GM23338 (cell line): ENCODE measurements around the gene RUNDC3A. TPM values are rescaled to one million over a fixed set of nuclear protein-coding genes. Genes with fewer than 3 reads are reported as not detected.

ENCODE experiments used
- ATAC-seq: fragments of 200-7000 bp; cut with Tn5 transposase; 3 replicates; pipeline ENCODE4 v1.9.1; 2020
- DNase-seq: peaks from one replicate; pipeline ENCODE4 v3.0.0-alpha.2; 2015; ENCODE audit warnings: low spot score
- H2AFZ ChIP-seq: fragments of 200-600 bp; sonication (generic); 2 replicates; pipeline ENCODE4 v1.8.0; 2016; ENCODE audit warnings: antibody characterized with exemption, mild to moderate bottlenecking, moderate library complexity
- H3F3A ChIP-seq: fragments of 200-600 bp; sonication (generic); replicated peaks from 2 replicates; pipeline ENCODE4 v1.8.0; 2017; ENCODE audit warnings: antibody characterized with exemption, mixed run types, low read depth
- H3K27ac ChIP-seq: fragments of 200-600 bp; sonication (generic); 2 replicates; pipeline ENCODE4 v1.6.1; 2016; ENCODE audit warnings: low read depth
- H3K27me3 ChIP-seq: fragments of 200-600 bp; sonication (generic); 2 replicates; pipeline ENCODE4 v1.8.0; 2016; ENCODE audit warnings: mild to moderate bottlenecking, mixed run types, moderate library complexity; ENCODE audit not compliant: insufficient read depth
- H3K36me3 ChIP-seq: fragments of 200-600 bp; sonication (generic); 2 replicates; pipeline ENCODE4 v1.8.0; 2016; ENCODE audit warnings: mild to moderate bottlenecking; ENCODE audit not compliant: insufficient read depth
- H3K4me1 ChIP-seq: fragments of 200-600 bp; sonication (generic); 2 replicates; pipeline ENCODE4 v1.8.0; 2016; ENCODE audit warnings: mild to moderate bottlenecking, moderate library complexity; ENCODE audit not compliant: insufficient read depth
- H3K4me2 ChIP-seq: fragments of 200-600 bp; sonication (generic); 2 replicates; pipeline ENCODE4 v1.7.1; 2017; ENCODE audit warnings: mixed run types
- H3K4me3 ChIP-seq: fragments of 200-600 bp; sonication (generic); 2 replicates; pipeline ENCODE4 v1.6.1; 2016; ENCODE audit warnings: mixed run types
- H3K79me2 ChIP-seq: fragments of 200-600 bp; sonication (generic); replicated peaks from 2 replicates; pipeline ENCODE4 v1.8.0; 2017; ENCODE audit warnings: mild to moderate bottlenecking; ENCODE audit not compliant: insufficient read depth
- H3K9me2 ChIP-seq: fragments of 200-600 bp; sonication (generic); 2 replicates; pipeline ENCODE4 v1.8.0; 2017; ENCODE audit not compliant: insufficient read depth
- H4K20me1 ChIP-seq: fragments of 200-600 bp; sonication (generic); replicated peaks from 2 replicates; pipeline ENCODE4 v1.8.0; 2017; ENCODE audit warnings: mild to moderate bottlenecking; ENCODE audit not compliant: insufficient read depth
- H3K27ac Mint-ChIP-seq: 2 replicates; pipeline ENCODE4 v1.8.0; 2020; ENCODE audit warnings: inconsistent platforms, mild to moderate bottlenecking, moderate library complexity, mixed read lengths
- H3K27me3 Mint-ChIP-seq: 3 replicates; pipeline ENCODE4 v1.8.0; 2022; ENCODE audit warnings: low read depth, mild to moderate bottlenecking, moderate library complexity, mixed read lengths, inconsistent platforms; ENCODE audit not compliant: insufficient read depth, poor library complexity
- H3K36me3 Mint-ChIP-seq: 3 replicates; pipeline ENCODE4 v1.8.0; 2021; ENCODE audit warnings: low read depth, mild to moderate bottlenecking, inconsistent platforms, moderate library complexity, mixed read lengths
- H3K4me1 Mint-ChIP-seq: 3 replicates; pipeline ENCODE4 v1.8.0; 2020; ENCODE audit warnings: mild to moderate bottlenecking, inconsistent platforms, mixed read lengths
- H3K4me3 Mint-ChIP-seq: 3 replicates; pipeline ENCODE4 v1.8.0; 2021; ENCODE audit warnings: moderate library complexity, mild to moderate bottlenecking, inconsistent platforms, mixed read lengths
- H3K9me3 Mint-ChIP-seq: 3 replicates; pipeline ENCODE4 v1.8.0; 2020; ENCODE audit warnings: moderate library complexity, mild to moderate bottlenecking, inconsistent platforms, mixed read lengths
- CREB1 ChIP-seq: fragments of 250-450 bp; sonication (Bioruptor Pico); IDR thresholded peaks from 2 replicates; pipeline ENCODE4 v1.5.0; 2020; ENCODE audit warnings: low read depth, mild to moderate bottlenecking, moderate library complexity
- EZH2 ChIP-seq: fragments of 200-600 bp; sonication (generic); IDR thresholded peaks from one replicate; pipeline ENCODE4 v1.8.0; 2017; ENCODE audit warnings: antibody characterized with exemption, mild to moderate bottlenecking, low read depth; ENCODE audit not compliant: unreplicated experiment
- EZH2phosphoT487 ChIP-seq: fragments of 200-600 bp; sonication (generic); IDR thresholded peaks from one replicate; pipeline ENCODE4 v1.8.1; 2018; ENCODE audit warnings: antibody characterized with exemption; ENCODE audit not compliant: unreplicated experiment
- JUNB ChIP-seq: IDR thresholded peaks from one replicate; pipeline ENCODE4 v1.6.1; 2016; ENCODE audit warnings: antibody characterized with exemption; ENCODE audit not compliant: unreplicated experiment
- NANOG ChIP-seq: IDR thresholded peaks from 2 replicates; pipeline ENCODE4 v1.6.1; 2016; ENCODE audit warnings: antibody characterized with exemption, borderline replicate concordance
- POLR2AphosphoS5 ChIP-seq: IDR thresholded peaks from 2 replicates; pipeline ENCODE4 v1.6.1; 2016; ENCODE audit warnings: antibody characterized with exemption, low read depth
- STAT1 ChIP-seq: IDR thresholded peaks from one replicate; pipeline ENCODE4 v1.6.1; 2016; ENCODE audit warnings: antibody characterized with exemption; ENCODE audit not compliant: unreplicated experiment
- ZNF114 ChIP-seq: fragments of 250-450 bp; sonication (Bioruptor Pico); IDR thresholded peaks from 2 replicates; pipeline ENCODE4 v1.5.0; 2020; ENCODE audit warnings: mild to moderate bottlenecking, moderate library complexity
- ZNF331 ChIP-seq: fragments of 250-450 bp; sonication (Bioruptor Pico); IDR thresholded peaks from 2 replicates; pipeline ENCODE4 v1.5.0; 2020; ENCODE audit warnings: low read depth, mild to moderate bottlenecking, moderate library complexity
- polyA plus RNA-seq: library from polyadenylated mRNA; unstranded; fragments of >200 nt; fragmentation: Nextera tagmentation; extraction: Ambion mirVana; gene quantifications from 2 replicates; pipeline ENCODE4 v1.2.1, GENCODE V29; 2016
- total RNA-seq: library from RNA; depleted of rRNA; stranded (reverse); fragments of >200 nt; shearing (Covaris generic); gene quantifications from 2 replicates; pipeline ENCODE4 v1.2.3, GENCODE V29; 2014
- TF ChIP-seq, protein P1 (sequence below): IDR thresholded peaks from one replicate; pipeline ENCODE4 v1.6.1; 2018; ENCODE audit warnings: antibody characterized with exemption; ENCODE audit not compliant: unreplicated experiment
- TF ChIP-seq, protein P2 (sequence below), 2 experiments: fragments of 200-600 bp in 1 of 2; sonication (generic) in 1 of 2; conservative IDR thresholded peaks; 2 replicates each; pipeline versions ENCODE4 v1.5.1 to v1.6.1; 2016 to 2017; ENCODE audit warnings: antibody characterized with exemption in 2 of 2, low read depth in 2 of 2, mild to moderate bottlenecking in 2 of 2, moderate library complexity in 1 of 2
- TF ChIP-seq, protein P3 (sequence below): IDR thresholded peaks from 2 replicates; pipeline ENCODE4 v1.6.1; 2016; ENCODE audit warnings: antibody characterized with exemption
- TF ChIP-seq, protein P4 (sequence below): fragments of 250-450 bp; sonication (Bioruptor Pico); IDR thresholded peaks from 2 replicates; pipeline ENCODE4 v1.5.0; 2020; ENCODE audit warnings: mild to moderate bottlenecking, moderate library complexity

The RUNDC3A gene
- total and polyA plus RNA-seq, 2 experiments from 2014 or later, result 3.7 to 5.5 TPM

DNA sequence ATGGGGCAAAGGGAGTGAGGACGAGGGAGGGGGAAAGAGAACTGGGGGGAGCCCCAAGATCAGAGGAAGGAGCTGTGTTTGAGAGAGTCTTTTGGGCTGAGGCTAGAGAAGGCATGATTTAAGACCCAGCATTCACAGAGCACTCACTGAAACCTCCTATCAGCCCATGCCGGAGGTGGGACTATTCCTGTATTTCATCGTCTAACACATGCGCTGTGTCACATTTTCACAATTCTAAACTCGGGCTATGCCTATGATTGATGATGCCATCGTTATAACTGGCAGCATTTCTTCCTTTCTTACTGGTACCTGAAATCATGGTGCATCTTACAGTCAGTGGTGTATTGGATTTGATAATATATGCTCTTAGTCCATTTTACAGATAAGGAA lies 51.7 kb downstream of the RUNDC3A start:
- H4K20me1 ChIP-seq, result peaks cover 19% of the 10 kb centered on the region
- peaks cover under 1% of the 10 kb centered on the region; the same call in 1 of the 3 replicates for H3K9me3 Mint-ChIP-seq
- TF ChIP-seq EZH2phosphoT487, result no peak
- TF ChIP-seq, protein P1, sequence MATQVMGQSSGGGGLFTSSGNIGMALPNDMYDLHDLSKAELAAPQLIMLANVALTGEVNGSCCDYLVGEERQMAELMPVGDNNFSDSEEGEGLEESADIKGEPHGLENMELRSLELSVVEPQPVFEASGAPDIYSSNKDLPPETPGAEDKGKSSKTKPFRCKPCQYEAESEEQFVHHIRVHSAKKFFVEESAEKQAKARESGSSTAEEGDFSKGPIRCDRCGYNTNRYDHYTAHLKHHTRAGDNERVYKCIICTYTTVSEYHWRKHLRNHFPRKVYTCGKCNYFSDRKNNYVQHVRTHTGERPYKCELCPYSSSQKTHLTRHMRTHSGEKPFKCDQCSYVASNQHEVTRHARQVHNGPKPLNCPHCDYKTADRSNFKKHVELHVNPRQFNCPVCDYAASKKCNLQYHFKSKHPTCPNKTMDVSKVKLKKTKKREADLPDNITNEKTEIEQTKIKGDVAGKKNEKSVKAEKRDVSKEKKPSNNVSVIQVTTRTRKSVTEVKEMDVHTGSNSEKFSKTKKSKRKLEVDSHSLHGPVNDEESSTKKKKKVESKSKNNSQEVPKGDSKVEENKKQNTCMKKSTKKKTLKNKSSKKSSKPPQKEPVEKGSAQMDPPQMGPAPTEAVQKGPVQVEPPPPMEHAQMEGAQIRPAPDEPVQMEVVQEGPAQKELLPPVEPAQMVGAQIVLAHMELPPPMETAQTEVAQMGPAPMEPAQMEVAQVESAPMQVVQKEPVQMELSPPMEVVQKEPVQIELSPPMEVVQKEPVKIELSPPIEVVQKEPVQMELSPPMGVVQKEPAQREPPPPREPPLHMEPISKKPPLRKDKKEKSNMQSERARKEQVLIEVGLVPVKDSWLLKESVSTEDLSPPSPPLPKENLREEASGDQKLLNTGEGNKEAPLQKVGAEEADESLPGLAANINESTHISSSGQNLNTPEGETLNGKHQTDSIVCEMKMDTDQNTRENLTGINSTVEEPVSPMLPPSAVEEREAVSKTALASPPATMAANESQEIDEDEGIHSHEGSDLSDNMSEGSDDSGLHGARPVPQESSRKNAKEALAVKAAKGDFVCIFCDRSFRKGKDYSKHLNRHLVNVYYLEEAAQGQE, result no peak
- TF ChIP-seq JUNB, result no peak
- TF ChIP-seq STAT1, result no peak
- no peak for TF ChIP-seq ZNF331 (CRISPR knock-in tag)
- no peak for TF ChIP-seq CREB1
- no peak for TF ChIP-seq EZH2
- TF ChIP-seq ZNF114, result no peak
- TF ChIP-seq, protein P2, sequence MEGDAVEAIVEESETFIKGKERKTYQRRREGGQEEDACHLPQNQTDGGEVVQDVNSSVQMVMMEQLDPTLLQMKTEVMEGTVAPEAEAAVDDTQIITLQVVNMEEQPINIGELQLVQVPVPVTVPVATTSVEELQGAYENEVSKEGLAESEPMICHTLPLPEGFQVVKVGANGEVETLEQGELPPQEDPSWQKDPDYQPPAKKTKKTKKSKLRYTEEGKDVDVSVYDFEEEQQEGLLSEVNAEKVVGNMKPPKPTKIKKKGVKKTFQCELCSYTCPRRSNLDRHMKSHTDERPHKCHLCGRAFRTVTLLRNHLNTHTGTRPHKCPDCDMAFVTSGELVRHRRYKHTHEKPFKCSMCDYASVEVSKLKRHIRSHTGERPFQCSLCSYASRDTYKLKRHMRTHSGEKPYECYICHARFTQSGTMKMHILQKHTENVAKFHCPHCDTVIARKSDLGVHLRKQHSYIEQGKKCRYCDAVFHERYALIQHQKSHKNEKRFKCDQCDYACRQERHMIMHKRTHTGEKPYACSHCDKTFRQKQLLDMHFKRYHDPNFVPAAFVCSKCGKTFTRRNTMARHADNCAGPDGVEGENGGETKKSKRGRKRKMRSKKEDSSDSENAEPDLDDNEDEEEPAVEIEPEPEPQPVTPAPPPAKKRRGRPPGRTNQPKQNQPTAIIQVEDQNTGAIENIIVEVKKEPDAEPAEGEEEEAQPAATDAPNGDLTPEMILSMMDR (conservative IDR thresholded peaks at IDR 0.05; ENCODE audit: low read depth in 2 of 2), result no peak
- no peak for TF ChIP-seq POLR2AphosphoS5
- no peak for TF ChIP-seq NANOG
- TF ChIP-seq, protein P3, sequence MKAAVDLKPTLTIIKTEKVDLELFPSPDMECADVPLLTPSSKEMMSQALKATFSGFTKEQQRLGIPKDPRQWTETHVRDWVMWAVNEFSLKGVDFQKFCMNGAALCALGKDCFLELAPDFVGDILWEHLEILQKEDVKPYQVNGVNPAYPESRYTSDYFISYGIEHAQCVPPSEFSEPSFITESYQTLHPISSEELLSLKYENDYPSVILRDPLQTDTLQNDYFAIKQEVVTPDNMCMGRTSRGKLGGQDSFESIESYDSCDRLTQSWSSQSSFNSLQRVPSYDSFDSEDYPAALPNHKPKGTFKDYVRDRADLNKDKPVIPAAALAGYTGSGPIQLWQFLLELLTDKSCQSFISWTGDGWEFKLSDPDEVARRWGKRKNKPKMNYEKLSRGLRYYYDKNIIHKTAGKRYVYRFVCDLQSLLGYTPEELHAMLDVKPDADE, result no peak
- TF ChIP-seq, protein P4, sequence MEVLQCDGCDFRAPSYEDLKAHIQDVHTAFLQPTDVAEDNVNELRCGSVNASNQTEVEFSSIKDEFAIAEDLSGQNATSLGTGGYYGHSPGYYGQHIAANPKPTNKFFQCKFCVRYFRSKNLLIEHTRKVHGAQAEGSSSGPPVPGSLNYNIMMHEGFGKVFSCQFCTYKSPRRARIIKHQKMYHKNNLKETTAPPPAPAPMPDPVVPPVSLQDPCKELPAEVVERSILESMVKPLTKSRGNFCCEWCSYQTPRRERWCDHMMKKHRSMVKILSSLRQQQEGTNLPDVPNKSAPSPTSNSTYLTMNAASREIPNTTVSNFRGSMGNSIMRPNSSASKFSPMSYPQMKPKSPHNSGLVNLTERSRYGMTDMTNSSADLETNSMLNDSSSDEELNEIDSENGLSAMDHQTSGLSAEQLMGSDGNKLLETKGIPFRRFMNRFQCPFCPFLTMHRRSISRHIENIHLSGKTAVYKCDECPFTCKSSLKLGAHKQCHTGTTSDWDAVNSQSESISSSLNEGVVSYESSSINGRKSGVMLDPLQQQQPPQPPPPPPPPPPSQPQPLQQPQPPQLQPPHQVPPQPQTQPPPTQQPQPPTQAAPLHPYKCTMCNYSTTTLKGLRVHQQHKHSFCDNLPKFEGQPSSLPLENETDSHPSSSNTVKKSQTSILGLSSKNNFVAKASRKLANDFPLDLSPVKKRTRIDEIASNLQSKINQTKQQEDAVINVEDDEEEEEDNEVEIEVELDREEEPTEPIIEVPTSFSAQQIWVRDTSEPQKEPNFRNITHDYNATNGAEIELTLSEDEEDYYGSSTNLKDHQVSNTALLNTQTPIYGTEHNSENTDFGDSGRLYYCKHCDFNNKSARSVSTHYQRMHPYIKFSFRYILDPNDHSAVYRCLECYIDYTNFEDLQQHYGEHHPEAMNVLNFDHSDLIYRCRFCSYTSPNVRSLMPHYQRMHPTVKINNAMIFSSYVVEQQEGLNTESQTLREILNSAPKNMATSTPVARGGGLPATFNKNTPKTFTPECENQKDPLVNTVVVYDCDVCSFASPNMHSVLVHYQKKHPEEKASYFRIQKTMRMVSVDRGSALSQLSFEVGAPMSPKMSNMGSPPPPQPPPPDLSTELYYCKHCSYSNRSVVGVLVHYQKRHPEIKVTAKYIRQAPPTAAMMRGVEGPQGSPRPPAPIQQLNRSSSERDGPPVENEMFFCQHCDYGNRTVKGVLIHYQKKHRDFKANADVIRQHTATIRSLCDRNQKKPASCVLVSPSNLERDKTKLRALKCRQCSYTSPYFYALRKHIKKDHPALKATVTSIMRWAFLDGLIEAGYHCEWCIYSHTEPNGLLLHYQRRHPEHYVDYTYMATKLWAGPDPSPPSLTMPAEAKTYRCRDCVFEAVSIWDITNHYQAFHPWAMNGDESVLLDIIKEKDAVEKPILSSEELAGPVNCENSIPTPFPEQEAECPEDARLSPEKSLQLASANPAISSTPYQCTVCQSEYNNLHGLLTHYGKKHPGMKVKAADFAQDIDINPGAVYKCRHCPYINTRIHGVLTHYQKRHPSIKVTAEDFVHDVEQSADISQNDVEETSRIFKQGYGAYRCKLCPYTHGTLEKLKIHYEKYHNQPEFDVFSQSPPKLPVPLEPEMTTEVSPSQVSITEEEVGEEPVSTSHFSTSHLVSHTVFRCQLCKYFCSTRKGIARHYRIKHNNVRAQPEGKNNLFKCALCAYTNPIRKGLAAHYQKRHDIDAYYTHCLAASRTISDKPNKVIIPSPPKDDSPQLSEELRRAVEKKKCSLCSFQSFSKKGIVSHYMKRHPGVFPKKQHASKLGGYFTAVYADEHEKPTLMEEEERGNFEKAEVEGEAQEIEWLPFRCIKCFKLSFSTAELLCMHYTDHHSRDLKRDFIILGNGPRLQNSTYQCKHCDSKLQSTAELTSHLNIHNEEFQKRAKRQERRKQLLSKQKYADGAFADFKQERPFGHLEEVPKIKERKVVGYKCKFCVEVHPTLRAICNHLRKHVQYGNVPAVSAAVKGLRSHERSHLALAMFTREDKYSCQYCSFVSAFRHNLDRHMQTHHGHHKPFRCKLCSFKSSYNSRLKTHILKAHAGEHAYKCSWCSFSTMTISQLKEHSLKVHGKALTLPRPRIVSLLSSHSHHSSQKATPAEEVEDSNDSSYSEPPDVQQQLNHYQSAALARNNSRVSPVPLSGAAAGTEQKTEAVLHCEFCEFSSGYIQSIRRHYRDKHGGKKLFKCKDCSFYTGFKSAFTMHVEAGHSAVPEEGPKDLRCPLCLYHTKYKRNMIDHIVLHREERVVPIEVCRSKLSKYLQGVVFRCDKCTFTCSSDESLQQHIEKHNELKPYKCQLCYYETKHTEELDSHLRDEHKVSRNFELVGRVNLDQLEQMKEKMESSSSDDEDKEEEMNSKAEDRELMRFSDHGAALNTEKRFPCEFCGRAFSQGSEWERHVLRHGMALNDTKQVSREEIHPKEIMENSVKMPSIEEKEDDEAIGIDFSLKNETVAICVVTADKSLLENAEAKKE (CRISPR knock-in tag), result no peak
- H3K27me3 Mint-ChIP-seq, result peaks cover 25% of the 10 kb centered on the region
- peaks cover 4% of the 10 kb centered on the region; the same call in 2 of the 3 replicates for H3K36me3 Mint-ChIP-seq
- H3K4me3 ChIP-seq, result no peak overlapping the region
- no peaks in the 10 kb centered on the region for H3K9me2 ChIP-seq
- H3K4me1 ChIP-seq, result peaks cover 26% of the 10 kb centered on the region
- H3K79me2 ChIP-seq, result no peaks in the 10 kb centered on the region
- peaks cover 34% of the 10 kb centered on the region for H3K4me1 Mint-ChIP-seq
- DNase-seq, result no peak
- no peak overlapping the region for H3K27ac Mint-ChIP-seq
- no peak overlapping the region for H3K27ac ChIP-seq
- no peak overlapping the region for H3K4me2 ChIP-seq
- no peak overlapping the region; the same call in 2 of the 3 replicates for H3K4me3 Mint-ChIP-seq
- H3K27me3 ChIP-seq, result peaks cover 13% of the 10 kb centered on the region; the same call in 1 of the 2 replicates
- H3K36me3 ChIP-seq, result no peaks in the 10 kb centered on the region
- ATAC-seq, result no peak
- H3F3A ChIP-seq, result 0 out of 2 replicates have a peak, but pooled peaks cover 12% of the 10 kb centered on the region
- no peak overlapping the region for H2AFZ ChIP-seq
